Progenitor cell of endocrine pancreas (in vitro differentiated cells): ENCODE results near the gene RNASEH1. TPM values are rescaled to one million over a fixed set of nuclear protein-coding genes. Genes with fewer than 3 reads are reported as not detected.
"Not testable (repeated sequence)": the region's sequence is repeated elsewhere in the genome, so short reads cannot be mapped to it uniquely, and the experiment has no call there.

Experiments used
- DNase-seq: peaks from one replicate; pipeline ENCODE4 v3.0.0; 2021; ENCODE audit warnings: low spot score; ENCODE audit not compliant: unreplicated experiment
- H3K27ac Mint-ChIP-seq: 2 replicates; pipeline ENCODE4 v1.8.0; 2021; ENCODE audit warnings: mild to moderate bottlenecking, moderate library complexity, mixed read lengths
- H3K27me3 Mint-ChIP-seq: 2 replicates; pipeline ENCODE4 v1.8.0; 2021; ENCODE audit warnings: mixed read lengths
- H3K36me3 Mint-ChIP-seq: 2 replicates; pipeline ENCODE4 v1.8.0; 2022; ENCODE audit warnings: mixed read lengths; ENCODE audit not compliant: insufficient read depth
- H3K4me1 Mint-ChIP-seq: 2 replicates; pipeline ENCODE4 v1.8.0; 2021; ENCODE audit warnings: low read depth, mixed read lengths
- H3K4me3 Mint-ChIP-seq: 2 replicates; pipeline ENCODE4 v1.8.0; 2021; ENCODE audit warnings: low read depth, mild to moderate bottlenecking, moderate library complexity, mixed read lengths
- H3K9me3 Mint-ChIP-seq: 2 replicates; pipeline ENCODE4 v1.8.0; 2021; ENCODE audit warnings: low read depth, mixed read lengths
- total RNA-seq: library from RNA; stranded (reverse); gene quantifications from 2 replicates; pipeline ENCODE4 v1.2.1, GENCODE V29; 2021
- TF ChIP-seq, protein P1 (sequence below): fragments of 200-600 bp; sonication (generic); IDR thresholded peaks from one replicate; pipeline ENCODE4 v1.5.0; 2021; ENCODE audit warnings: antibody characterized with exemption, mild to moderate bottlenecking; ENCODE audit not compliant: unreplicated experiment

Gene RNASEH1
- total RNA-seq, 1 donor from 2014 or later = 18.5 TPM

DNA sequence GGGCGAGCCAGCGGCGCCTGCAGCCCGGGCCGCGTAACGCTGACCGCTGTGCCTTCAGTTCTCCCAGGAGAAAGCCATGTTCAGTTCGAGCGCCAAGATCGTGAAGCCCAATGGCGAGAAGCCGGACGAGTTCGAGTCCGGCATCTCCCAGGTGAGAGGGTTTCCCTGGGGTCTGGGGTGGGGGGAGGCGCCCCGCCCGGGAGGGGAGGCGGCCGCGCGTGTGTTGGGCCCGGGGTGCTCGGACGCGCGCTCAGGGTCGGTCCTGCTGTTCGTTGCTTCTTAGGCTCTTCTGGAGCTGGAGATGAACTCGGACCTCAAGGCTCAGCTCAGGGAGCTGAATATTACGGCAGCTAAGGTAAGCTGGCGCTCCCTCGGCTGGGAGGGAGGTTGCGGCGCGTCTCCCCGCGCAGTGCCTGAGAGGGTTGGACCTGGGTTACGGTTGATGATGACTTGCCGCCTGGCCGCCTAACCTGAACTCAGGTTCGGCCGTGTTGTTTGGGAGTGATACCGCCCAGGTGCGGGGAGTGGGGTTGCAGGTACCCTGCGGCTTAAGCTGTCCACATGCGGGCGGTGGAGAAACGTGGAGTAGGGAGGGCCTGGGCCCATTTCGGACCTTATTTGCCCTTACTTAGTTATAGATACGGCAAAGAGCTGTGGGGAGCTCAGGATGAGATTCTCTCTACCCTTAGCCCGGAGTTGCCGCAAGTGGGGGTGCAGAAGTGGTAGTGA lies 17.6 kb upstream of the RNASEH1 start:
- Mint-ChIP-seq H3K9me3 (no peaks in the 10 kb centered on the region), H3K4me1 (peaks cover 32% of the 10 kb centered on the region), H3K27me3 (no peaks in the 10 kb centered on the region), H3K36me3 (peaks cover 35% of the 10 kb centered on the region), H3K27ac (peak overlapping the region; percentile 99), H3K4me3 (peak overlapping the region; percentile 95)
- peak; percentile 18 for DNase-seq
- TF ChIP-seq, protein P1, sequence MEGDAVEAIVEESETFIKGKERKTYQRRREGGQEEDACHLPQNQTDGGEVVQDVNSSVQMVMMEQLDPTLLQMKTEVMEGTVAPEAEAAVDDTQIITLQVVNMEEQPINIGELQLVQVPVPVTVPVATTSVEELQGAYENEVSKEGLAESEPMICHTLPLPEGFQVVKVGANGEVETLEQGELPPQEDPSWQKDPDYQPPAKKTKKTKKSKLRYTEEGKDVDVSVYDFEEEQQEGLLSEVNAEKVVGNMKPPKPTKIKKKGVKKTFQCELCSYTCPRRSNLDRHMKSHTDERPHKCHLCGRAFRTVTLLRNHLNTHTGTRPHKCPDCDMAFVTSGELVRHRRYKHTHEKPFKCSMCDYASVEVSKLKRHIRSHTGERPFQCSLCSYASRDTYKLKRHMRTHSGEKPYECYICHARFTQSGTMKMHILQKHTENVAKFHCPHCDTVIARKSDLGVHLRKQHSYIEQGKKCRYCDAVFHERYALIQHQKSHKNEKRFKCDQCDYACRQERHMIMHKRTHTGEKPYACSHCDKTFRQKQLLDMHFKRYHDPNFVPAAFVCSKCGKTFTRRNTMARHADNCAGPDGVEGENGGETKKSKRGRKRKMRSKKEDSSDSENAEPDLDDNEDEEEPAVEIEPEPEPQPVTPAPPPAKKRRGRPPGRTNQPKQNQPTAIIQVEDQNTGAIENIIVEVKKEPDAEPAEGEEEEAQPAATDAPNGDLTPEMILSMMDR = no peak

DNA sequence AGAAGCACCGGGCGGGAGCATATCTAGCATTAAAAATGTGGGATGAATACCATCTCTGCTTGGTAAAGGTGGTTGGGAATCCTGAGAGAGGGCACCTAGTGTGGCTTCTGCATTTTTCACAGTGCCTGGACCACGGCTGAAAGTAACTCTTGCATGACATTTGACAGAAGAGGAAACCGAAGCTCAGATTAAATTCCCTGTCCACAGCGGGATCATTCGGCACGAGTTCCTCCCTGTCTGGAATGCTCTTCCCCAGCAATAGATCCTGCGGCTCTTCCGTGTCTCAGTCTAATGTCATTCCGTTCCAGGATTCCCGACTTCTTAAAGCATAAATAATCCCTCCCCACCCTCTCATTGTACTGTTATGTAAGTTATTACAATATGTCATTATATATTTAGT lies 16.0 kb upstream of the RNASEH1 start:
- H3K9me3 Mint-ChIP-seq = no peaks in the 10 kb centered on the region
- peak overlapping the region; percentile 43 for H3K27ac Mint-ChIP-seq
- peak overlapping the region; percentile 95 for H3K4me3 Mint-ChIP-seq

DNA sequence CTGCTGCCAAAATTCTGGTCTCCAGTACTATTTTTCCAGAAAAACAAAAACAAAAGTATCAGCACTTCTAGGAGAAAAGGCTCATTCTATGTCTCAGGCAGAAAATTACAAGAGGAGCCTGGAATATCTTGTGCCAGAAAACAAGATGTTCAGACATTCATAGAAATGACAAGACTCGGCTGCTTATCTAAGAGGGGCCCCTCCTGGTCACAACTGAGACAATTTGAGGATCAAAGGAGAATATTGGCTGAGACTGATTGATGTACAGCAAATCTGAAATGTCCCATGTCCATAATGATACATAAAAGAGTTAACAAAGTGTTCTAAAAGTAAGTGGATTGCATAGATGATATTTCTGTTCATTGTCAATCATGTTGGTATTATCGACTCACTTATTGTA lies 14.5 kb upstream of the RNASEH1 start:
- Mint-ChIP-seq H3K9me3 (no peaks in the 10 kb centered on the region), H3K4me1 (peaks cover 17% of the 10 kb centered on the region), H3K4me3 (no peak overlapping the region), H3K27ac (no peak overlapping the region), H3K36me3 (peaks cover 16% of the 10 kb centered on the region), H3K27me3 (no peaks in the 10 kb centered on the region)
- DNase-seq = no peak
- TF ChIP-seq, protein P1 = no peak

More for the DNA sequence above, 16.0 kb upstream of the RNASEH1 start:
- Mint-ChIP-seq H3K4me1 (peaks cover 29% of the 10 kb centered on the region), H3K27me3 (no peaks in the 10 kb centered on the region), H3K36me3 (peaks cover 27% of the 10 kb centered on the region)
- TF ChIP-seq, protein P1 = no peak
- DNase-seq = no peak

DNA sequence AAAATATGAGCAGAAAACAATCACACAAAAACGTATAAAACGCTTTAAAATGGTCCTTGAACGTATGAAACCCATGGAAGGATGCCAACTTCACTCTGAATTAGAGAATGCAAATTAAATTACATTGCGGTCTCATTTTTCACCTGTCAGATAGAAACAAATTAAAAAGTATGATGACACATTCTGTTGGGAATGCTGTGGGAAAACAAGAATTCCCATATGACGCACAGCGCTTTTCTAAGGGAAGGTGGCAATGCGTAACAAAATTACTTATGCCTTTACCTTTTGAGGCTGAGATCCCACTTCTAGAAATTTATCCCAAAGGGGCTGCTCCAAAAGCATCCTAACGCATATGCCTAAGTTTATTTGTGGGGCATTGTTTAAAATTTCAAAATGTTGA lies 13.2 kb upstream of the RNASEH1 start:
- Mint-ChIP-seq H3K4me3 (no peak overlapping the region), H3K27me3 (no peaks in the 10 kb centered on the region), H3K27ac (no peak overlapping the region)

DNA sequence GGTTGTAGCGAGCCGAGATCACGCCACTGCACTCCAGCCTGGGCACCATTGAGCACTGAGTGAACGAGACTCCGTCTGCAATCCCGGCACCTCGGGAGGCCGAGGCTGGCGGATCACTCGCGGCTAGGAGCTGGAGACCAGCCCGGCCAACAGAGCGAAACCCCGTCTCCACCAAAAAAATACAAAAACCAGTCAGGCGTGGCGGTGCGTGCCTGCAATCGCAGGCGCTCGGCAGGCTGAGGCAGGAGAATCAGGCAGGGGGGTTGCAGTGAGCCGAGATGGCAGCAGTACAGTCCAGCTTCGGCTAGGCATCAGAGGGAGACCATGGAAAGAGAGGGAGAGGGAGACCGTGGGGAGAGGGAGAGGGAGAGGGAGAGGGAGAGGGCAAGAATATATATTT lies 11.5 kb upstream of the RNASEH1 start:
- not testable (repeated sequence) for H3K4me3 Mint-ChIP-seq, H3K4me1 Mint-ChIP-seq, H3K27ac Mint-ChIP-seq, H3K27me3 Mint-ChIP-seq, H3K36me3 Mint-ChIP-seq, H3K9me3 Mint-ChIP-seq, DNase-seq

More for the DNA sequence above, 13.2 kb upstream of the RNASEH1 start:
- Mint-ChIP-seq H3K36me3 (peaks cover 6% of the 10 kb centered on the region), H3K4me1 (peaks cover 6% of the 10 kb centered on the region), H3K9me3 (no peaks in the 10 kb centered on the region)
- TF ChIP-seq, protein P1 = no peak
- no peak for DNase-seq

DNA sequence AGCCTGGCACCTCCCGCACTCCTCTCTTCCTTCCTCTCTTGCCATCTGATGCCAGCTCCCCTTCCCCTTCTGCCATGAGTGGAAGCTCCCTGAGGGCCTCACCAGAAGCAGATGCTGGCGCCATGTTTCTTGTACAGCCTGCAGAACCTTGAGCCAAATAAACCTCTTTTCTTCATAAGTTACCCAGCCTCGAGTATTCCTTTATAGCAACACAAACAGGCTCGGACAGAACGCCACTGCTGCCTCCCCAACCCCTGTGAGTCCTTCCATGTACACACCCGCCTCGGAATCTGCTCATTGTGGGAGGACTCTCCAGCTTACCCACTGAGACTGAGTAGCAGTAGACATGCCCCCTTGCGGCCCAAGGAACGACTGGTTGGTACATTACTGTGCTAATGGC lies 8.7 kb upstream of the RNASEH1 start:
- no peak overlapping the region for H3K4me3 Mint-ChIP-seq
- H3K27me3 Mint-ChIP-seq = no peaks in the 10 kb centered on the region
- no peaks in the 10 kb centered on the region for H3K9me3 Mint-ChIP-seq
- no peaks in the 10 kb centered on the region for H3K4me1 Mint-ChIP-seq
- TF ChIP-seq, protein P1 = no peak
- no peak overlapping the region for H3K27ac Mint-ChIP-seq
- H3K36me3 Mint-ChIP-seq = peaks cover 1% of the 10 kb centered on the region
- DNase-seq = no peak
